ENCODE data around the gene CDK13. TPM values are rescaled to one million over a fixed set of nuclear protein-coding genes. Genes with fewer than 3 reads are reported as not detected.
A peak's percentile ranks its signal among the peaks of the same experiment; 100 is the strongest.

The CDK13 gene
- polyA plus RNA-seq, 2 of the 4 experiments (the other 2 are of a cell fraction): 18.2 to 39.6 TPM

- 81% methylated on average over 3 of the region's 3 CpGs for WGBS (ENCODE audit: missing lambda C conversion rate)
Measured at GRCh38 chr7:40077849-40078248, 127.8 kb downstream of the CDK13 start.

GRCh38 chr7:40092182-40092581 is 142.1 kb downstream of the CDK13 start:
- Histone ChIP-seq H3K9me3 (no peaks in the 10 kb centered on the region), H3K27ac (no peak overlapping the region), H3K4me1 (no peaks in the 10 kb centered on the region), H3K4me2 (no peak overlapping the region), H3K4me3 (no peak overlapping the region)
- no peak for DNase-seq (ENCODE audit: low read depth in 1 of 2, low spot score in 1 of 2)
- peak; percentile 23 for FAIRE-seq
- ATAC-seq: no peak
- ChIA-PET POLR2A (no interaction called here), CTCF (no interaction called here)
- WGBS (ENCODE audit: missing lambda C conversion rate): 93% methylated on average over 2 of the region's 2 CpGs
- TF ChIP-seq TFCP2L1 (CRISPR knock-in tag; IDR thresholded peaks at IDR 0.05) (no peak), CHD4 (IDR thresholded peaks at IDR 0.05; ENCODE audit: borderline replicate concordance) (no peak), EP300 (IDR thresholded peaks at IDR 0.05) (no peak), EHMT2 (IDR thresholded peaks at IDR 0.05; ENCODE audit: low read depth) (no peak), ELK1 (IDR thresholded peaks at IDR 0.05; ENCODE audit: low read depth, low read length) (no peak), HEYL (CRISPR knock-in tag; IDR thresholded peaks at IDR 0.05) (no peak), ZSCAN20 (CRISPR knock-in tag; IDR thresholded peaks at IDR 0.05) (no peak), SREBF2 (IDR thresholded peaks at IDR 0.05) (no peak)

More at GRCh38 chr7:40077849-40078248, 127.8 kb downstream of the CDK13 start:
- no peak overlapping the region for H3K4me3 ChIP-seq
- H3K4me2 ChIP-seq: no peak overlapping the region
- H3K9me3 ChIP-seq: no peaks in the 10 kb centered on the region
- TF ChIP-seq HOXB5 (CRISPR knock-in tag; IDR thresholded peaks at IDR 0.05) (no peak), KDM1A (IDR thresholded peaks at IDR 0.05; ENCODE audit: low read depth) (no peak), RFX5 (IDR thresholded peaks at IDR 0.05) (no peak), HMGXB4 (CRISPR knock-in tag; IDR thresholded peaks at IDR 0.05; ENCODE audit: borderline replicate concordance) (no peak), ATOH8 (CRISPR knock-in tag; IDR thresholded peaks at IDR 0.05; ENCODE audit: low read depth) (no peak)
- ATAC-seq (no peak), FAIRE-seq (no peak), DNase-seq (ENCODE audit: low read depth in 1 of 2, low spot score in 1 of 2) (no peak)
- H3K4me1 ChIP-seq: no peaks in the 10 kb centered on the region
- ChIA-PET POLR2A (no interaction called here), CTCF (interaction anchor here (1.6 kb wide), 1 partner anchor 12 kb away, joined by 3 read pairs; no protein-coding TSS in a partner anchor)
- H3K27ac ChIP-seq: peak overlapping the region in 1 of 2 experiments; percentile 60; a peak in 3 of 6 replicates

- WGBS (ENCODE audit: missing lambda C conversion rate): 94% methylated on average over 8 of the region's 8 CpGs
- Histone ChIP-seq H3K27ac (no peak overlapping the region), H3K4me3 (no peak overlapping the region), H3K9me3 (no peaks in the 10 kb centered on the region), H3K4me2 (no peak overlapping the region), H3K4me1 (no peaks in the 10 kb centered on the region)
- TF ChIP-seq ESRRA (IDR thresholded peaks at IDR 0.05; ENCODE audit: borderline replicate concordance, low read length) (no peak), HOXB5 (CRISPR knock-in tag; IDR thresholded peaks at IDR 0.05) (no peak), E2F6 (IDR thresholded peaks at IDR 0.05; ENCODE audit: borderline replicate concordance, low read depth) (no peak), ZFP36 (IDR thresholded peaks at IDR 0.05; ENCODE audit: borderline replicate concordance, partially characterized antibody) (no peak), CBX8 (IDR thresholded peaks at IDR 0.05) (no peak)
- CTCF ChIA-PET: interaction anchor here (0.7 to 1.0 kb wide), 2 partner anchors 22 to 28 kb away, joined by 3 to 4 read pairs; no protein-coding TSS in a partner anchor
- FAIRE-seq (no peak), DNase-seq (ENCODE audit: low read depth in 1 of 2, low spot score in 1 of 2) (no peak), ATAC-seq (no peak)
- POLR2A ChIA-PET: no interaction called here
Measured at GRCh38 chr7:40093631-40094350, 143.7 kb downstream of the CDK13 start.

Measured in A549 (cell line).